GM19351 (cell line): ENCODE results near the gene VEZF1.
A peak's percentile ranks its signal among the peaks of the same experiment; 100 is the strongest.
"Not testable (repeated sequence)": the region's sequence is repeated elsewhere in the genome, so short reads cannot be mapped to it uniquely, and the experiment has no call there.

Experiments
- ATAC-seq: cut with Tn5 transposase; IDR thresholded peaks from one replicate; pipeline ENCODE4 v1.9.1; 2021; ENCODE audit warnings: mild to moderate bottlenecking, moderate library complexity; ENCODE audit not compliant: unreplicated experiment

Gene VEZF1

GRCh38 chr17:57974053-57974824, 13.8 kb downstream of the VEZF1 start:
- not testable (repeated sequence) for ATAC-seq

GRCh38 chr17:57972151-57972550, 15.9 kb downstream of the VEZF1 start:
- no peak for ATAC-seq

- ATAC-seq, result no peak
Measured at GRCh38 chr17:57971572-57971971, 16.5 kb downstream of the VEZF1 start.

- no peak for ATAC-seq
Measured at GRCh38 chr17:57970710-57971109, 17.3 kb downstream of the VEZF1 start.

- no peak for ATAC-seq
Measured at GRCh38 chr17:57968456-57968855, 19.6 kb downstream of the VEZF1 start.

GRCh38 chr17:57966875-57967274, 21.2 kb downstream of the VEZF1 start:
- ATAC-seq, result no peak

GRCh38 chr17:57966246-57966645, 21.8 kb downstream of the VEZF1 start:
- ATAC-seq, result no peak

- ATAC-seq, result no peak
Measured at GRCh38 chr17:57965521-57966160, 22.4 kb downstream of the VEZF1 start.

GRCh38 chr17:57963149-57963511, 24.9 kb downstream of the VEZF1 start:
- no peak for ATAC-seq

- no peak for ATAC-seq
Measured at GRCh38 chr17:57962279-57963148, 25.5 kb downstream of the VEZF1 start.

GRCh38 chr17:57959929-57960328, 28.1 kb downstream of the VEZF1 start:
- no peak for ATAC-seq

- not testable (repeated sequence) for ATAC-seq
Measured at GRCh38 chr17:57958391-57958790, 29.7 kb downstream of the VEZF1 start.

- no peak for ATAC-seq
Measured at GRCh38 chr17:57957886-57958285, 30.2 kb downstream of the VEZF1 start.

GRCh38 chr17:57957120-57957850, 30.8 kb downstream of the VEZF1 start:
- ATAC-seq, result no peak

GRCh38 chr17:57956291-57957119, 31.5 kb downstream of the VEZF1 start:
- ATAC-seq, result peak; percentile 69

- ATAC-seq, result peak; percentile 45
Measured at GRCh38 chr17:57955183-57955931, 32.7 kb downstream of the VEZF1 start, which contains the start of gene CUEDC1. Gene CUEDC1, minus strand, starts transcription at chr17:57955412. Its CDS starts 69,848 bp downstream, at chr17:57885564.

GRCh38 chr17:57954397-57955182, 33.5 kb downstream of the VEZF1 start:
- peak; percentile 12 for ATAC-seq

GRCh38 chr17:57953705-57954396, 34.2 kb downstream of the VEZF1 start:
- ATAC-seq, result no peak
